Lower leg skin (tissue), 3 donors: ENCODE data around the gene HIRIP3.

Experiments used
- POLR2A ChIP-seq, 2 donors: fragments of 450-650 bp; IDR thresholded peaks; one replicate each; pipeline ENCODE4 v1.6.1; 2016 to 2017; ENCODE audit warnings: antibody characterized with exemption in 2 of 2, mild to moderate bottlenecking in 1 of 2, moderate library complexity in 1 of 2
- TF ChIP-seq, protein P1 (sequence below), 3 donors: fragments of 450-650 bp; IDR thresholded peaks; one replicate each; pipeline ENCODE4 v1.5.1; 2016; ENCODE audit warnings: antibody characterized with exemption in 3 of 3, mild to moderate bottlenecking in 3 of 3, moderate library complexity in 2 of 3

DNA sequence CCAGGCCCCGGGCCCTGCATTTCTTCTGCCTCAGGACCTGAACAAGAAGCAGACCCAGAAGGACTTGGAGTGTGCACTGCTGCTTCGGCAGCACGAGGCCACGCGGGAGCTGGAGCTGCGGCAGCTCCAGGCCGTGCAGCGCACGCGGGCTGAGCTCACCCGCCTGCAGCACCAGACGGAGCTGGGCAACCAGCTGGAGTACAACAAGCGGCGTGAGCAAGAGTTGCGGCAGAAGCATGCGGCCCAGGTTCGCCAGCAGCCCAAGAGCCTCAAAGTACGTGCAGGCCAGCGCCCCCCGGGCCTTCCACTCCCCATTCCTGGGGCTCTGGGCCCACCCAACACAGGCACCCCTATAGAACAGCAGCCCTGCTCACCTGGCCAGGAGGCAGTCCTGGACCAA lies 9.2 kb downstream of the HIRIP3 start:
- TF ChIP-seq, protein P1, sequence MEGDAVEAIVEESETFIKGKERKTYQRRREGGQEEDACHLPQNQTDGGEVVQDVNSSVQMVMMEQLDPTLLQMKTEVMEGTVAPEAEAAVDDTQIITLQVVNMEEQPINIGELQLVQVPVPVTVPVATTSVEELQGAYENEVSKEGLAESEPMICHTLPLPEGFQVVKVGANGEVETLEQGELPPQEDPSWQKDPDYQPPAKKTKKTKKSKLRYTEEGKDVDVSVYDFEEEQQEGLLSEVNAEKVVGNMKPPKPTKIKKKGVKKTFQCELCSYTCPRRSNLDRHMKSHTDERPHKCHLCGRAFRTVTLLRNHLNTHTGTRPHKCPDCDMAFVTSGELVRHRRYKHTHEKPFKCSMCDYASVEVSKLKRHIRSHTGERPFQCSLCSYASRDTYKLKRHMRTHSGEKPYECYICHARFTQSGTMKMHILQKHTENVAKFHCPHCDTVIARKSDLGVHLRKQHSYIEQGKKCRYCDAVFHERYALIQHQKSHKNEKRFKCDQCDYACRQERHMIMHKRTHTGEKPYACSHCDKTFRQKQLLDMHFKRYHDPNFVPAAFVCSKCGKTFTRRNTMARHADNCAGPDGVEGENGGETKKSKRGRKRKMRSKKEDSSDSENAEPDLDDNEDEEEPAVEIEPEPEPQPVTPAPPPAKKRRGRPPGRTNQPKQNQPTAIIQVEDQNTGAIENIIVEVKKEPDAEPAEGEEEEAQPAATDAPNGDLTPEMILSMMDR (IDR thresholded peaks at IDR 0.05), result no peak
- no peak for TF ChIP-seq POLR2A (IDR thresholded peaks at IDR 0.05)
